HG03095 (cell line): Measurements from ENCODE around the gene CD58.
"Not testable (repeated sequence)": the region's sequence is repeated elsewhere in the genome, so short reads cannot be mapped to it uniquely, and the experiment has no call there.

Experiments used
- ATAC-seq: cut with Tn5 transposase; IDR thresholded peaks from one replicate; pipeline ENCODE4 v1.9.1; 2021; ENCODE audit warnings: moderate library complexity; ENCODE audit not compliant: unreplicated experiment

The CD58 gene

GRCh38 chr1:116570358-116571214 lies at the start of gene CD58:
Gene CD58, minus strand, starts transcription at chr1:116571026. Its CDS starts 54 bp downstream, at chr1:116570972.
- peak; percentile 55 for ATAC-seq

GRCh38 chr1:116620392-116620791 lies 49.6 kb upstream of the CD58 start:
- not testable (repeated sequence) for ATAC-seq

GRCh38 chr1:116619106-116619505 lies 48.3 kb upstream of the CD58 start:
- ATAC-seq = not testable (repeated sequence)

- ATAC-seq = not testable (repeated sequence)
These were observed 47.0 kb upstream of the CD58 start for GRCh38 chr1:116617808-116618207.

GRCh38 chr1:116613825-116614224 lies 43.0 kb upstream of the CD58 start:
- not testable (repeated sequence) for ATAC-seq

GRCh38 chr1:116609801-116610371 lies 39.1 kb upstream of the CD58 start:
- not testable (repeated sequence) for ATAC-seq

- not testable (repeated sequence) for ATAC-seq
These were observed 38.0 kb upstream of the CD58 start for GRCh38 chr1:116608841-116609240.

- not testable (repeated sequence) for ATAC-seq
These were observed 37.3 kb upstream of the CD58 start for GRCh38 chr1:116608151-116608550.

- ATAC-seq = not testable (repeated sequence)
These were observed 36.6 kb upstream of the CD58 start for GRCh38 chr1:116607463-116607862.

- not testable (repeated sequence) for ATAC-seq
These were observed 35.2 kb upstream of the CD58 start for GRCh38 chr1:116606067-116606466.

- no peak for ATAC-seq
These were observed 34.5 kb upstream of the CD58 start for GRCh38 chr1:116605315-116605714.

- ATAC-seq = not testable (repeated sequence)
These were observed 33.6 kb upstream of the CD58 start for GRCh38 chr1:116604408-116604807.

GRCh38 chr1:116603646-116604045 lies 32.8 kb upstream of the CD58 start:
- ATAC-seq = not testable (repeated sequence)

GRCh38 chr1:116599369-116599768 lies 28.5 kb upstream of the CD58 start:
- not testable (repeated sequence) for ATAC-seq

GRCh38 chr1:116598420-116599036 lies 27.7 kb upstream of the CD58 start:
- not testable (repeated sequence) for ATAC-seq

GRCh38 chr1:116597388-116597787 lies 26.6 kb upstream of the CD58 start:
- peak; percentile 53 for ATAC-seq

GRCh38 chr1:116596742-116597307 lies 26.0 kb upstream of the CD58 start:
- ATAC-seq = not testable (repeated sequence)

GRCh38 chr1:116595946-116596741 lies 25.3 kb upstream of the CD58 start:
- ATAC-seq = not testable (repeated sequence)

- ATAC-seq = not testable (repeated sequence)
These were observed 24.4 kb upstream of the CD58 start for GRCh38 chr1:116595065-116595840.

GRCh38 chr1:116593977-116594376 lies 23.2 kb upstream of the CD58 start:
- ATAC-seq = not testable (repeated sequence)
